Lower leg skin (tissue), 3 donors: Measurements from ENCODE around the gene ASF1A.

ENCODE experiments used
- CTCF ChIP-seq, 3 donors: fragments of 450-650 bp; IDR thresholded peaks; one replicate each; pipeline ENCODE4 v1.5.1; 2016; ENCODE audit warnings: antibody characterized with exemption in 3 of 3, mild to moderate bottlenecking in 3 of 3, moderate library complexity in 2 of 3
- POLR2A ChIP-seq, 2 donors: fragments of 450-650 bp; IDR thresholded peaks; one replicate each; pipeline ENCODE4 v1.6.1; 2016 to 2017; ENCODE audit warnings: antibody characterized with exemption in 2 of 2, mild to moderate bottlenecking in 1 of 2, moderate library complexity in 1 of 2

- TF ChIP-seq CTCF (IDR thresholded peaks at IDR 0.05) (no peak), POLR2A (IDR thresholded peaks at IDR 0.05) (no peak)
Measured at GRCh38 chr6:118931436-118931835, 37.5 kb downstream of the ASF1A start.
